ENCODE results near the gene SLC22A7.
"Not testable (repeated sequence)": the region's sequence is repeated elsewhere in the genome, so short reads cannot be mapped to it uniquely, and the experiment has no call there.

SLC22A7 gene

GRCh38 chr6:43284991-43285781, 12.9 kb upstream of the SLC22A7 start:
- no peak for DNase-seq

GRCh38 chr6:43285832-43286231, 12.2 kb upstream of the SLC22A7 start:
- DNase-seq: no peak

- no peak for DNase-seq
These were observed 11.5 kb upstream of the SLC22A7 start for GRCh38 chr6:43286456-43286979.

GRCh38 chr6:43286980-43287716, 10.9 kb upstream of the SLC22A7 start:
- no peak for DNase-seq

GRCh38 chr6:43287717-43288679, 10.1 kb upstream of the SLC22A7 start:
- no peak for DNase-seq

GRCh38 chr6:43290339-43290904, 7.6 kb upstream of the SLC22A7 start:
- no peak for DNase-seq

- DNase-seq: no peak
These were observed 7.1 kb upstream of the SLC22A7 start for GRCh38 chr6:43290905-43291355.

- DNase-seq: no peak
These were observed 6.4 kb upstream of the SLC22A7 start for GRCh38 chr6:43291708-43292107.

- DNase-seq: no peak
These were observed 5.7 kb upstream of the SLC22A7 start for GRCh38 chr6:43292341-43292740.

GRCh38 chr6:43292763-43293318, 5.2 kb upstream of the SLC22A7 start:
- DNase-seq: no peak

- DNase-seq: no peak
These were observed 4.4 kb upstream of the SLC22A7 start for GRCh38 chr6:43293698-43294097.

GRCh38 chr6:43294536-43294935, 3.5 kb upstream of the SLC22A7 start:
- no peak for DNase-seq

GRCh38 chr6:43295456-43295855, 2.6 kb upstream of the SLC22A7 start:
- DNase-seq: no peak

- DNase-seq: no peak
These were observed 1.1 kb upstream of the SLC22A7 start for GRCh38 chr6:43296780-43297497.

- DNase-seq: no peak
These were observed 691 bp downstream of the SLC22A7 start for GRCh38 chr6:43298565-43299337.

GRCh38 chr6:43299338-43300293, 1.6 kb downstream of the SLC22A7 start:
- DNase-seq: no peak

- DNase-seq: no peak
These were observed 3.2 kb downstream of the SLC22A7 start for GRCh38 chr6:43301081-43301870.

GRCh38 chr6:43302126-43302525, 4.1 kb downstream of the SLC22A7 start:
- DNase-seq: no peak

- not testable (repeated sequence) for DNase-seq
These were observed 4.9 kb downstream of the SLC22A7 start for GRCh38 chr6:43303006-43303405.

Data from NCI-H1694 treated with DMSO at 0.1 percent for 48 hours (cell line).